ENCODE results near the gene CYP3A4. TPM values are rescaled to one million over a fixed set of nuclear protein-coding genes. Genes with fewer than 3 reads are reported as not detected.
"Not testable (repeated sequence)": the region's sequence is repeated elsewhere in the genome, so short reads cannot be mapped to it uniquely, and the experiment has no call there.

The CYP3A4 gene
- total and polyA plus RNA-seq, 8 donors, result 0.31 to 23.5 (median 1.7) TPM; not detected in 5

GRCh38 chr7:99764478-99764877 lies 19.5 kb downstream of the CYP3A4 start:
- TF ChIP-seq EP300 (IDR thresholded peaks at IDR 0.05), result no peak
- TF ChIP-seq POLR2AphosphoS5 (IDR thresholded peaks at IDR 0.05), result no peak
- no peak for TF ChIP-seq POLR2A (IDR thresholded peaks at IDR 0.05)
- TF ChIP-seq CTCF (IDR thresholded peaks at IDR 0.05), result no peak
- WGBS, 5 donors, result 78 to 88% (median 82%) methylated on average over 3 of the region's 3 CpGs
- Histone ChIP-seq H3K27ac (no peak overlapping the region), H3K27me3 (no peaks in the 10 kb centered on the region), H3K36me3 (no peaks in the 10 kb centered on the region), H3K4me3 (no peak overlapping the region), H3K4me1 (no peaks in the 10 kb centered on the region), H3K9me3 (no peaks in the 10 kb centered on the region)
- intact Hi-C loops (cut with DNase I; ENCODE audit: low total_unique reads), result no loop called here
- DNase-seq, result no peak

GRCh38 chr7:99762680-99763327 lies 21.2 kb downstream of the CYP3A4 start:
- H3K36me3 ChIP-seq, result no peaks in the 10 kb centered on the region
- intact Hi-C loops (cut with DNase I; ENCODE audit: low total_unique reads), result no loop called here
- no peak overlapping the region for H3K4me3 ChIP-seq
- no peak for TF ChIP-seq POLR2A (IDR thresholded peaks at IDR 0.05)
- no peak for TF ChIP-seq EP300 (IDR thresholded peaks at IDR 0.05)
- no peak for TF ChIP-seq CTCF (IDR thresholded peaks at IDR 0.05)
- TF ChIP-seq POLR2AphosphoS5 (IDR thresholded peaks at IDR 0.05), result no peak
- H3K27me3 ChIP-seq, result no peaks in the 10 kb centered on the region
- no peak overlapping the region for H3K27ac ChIP-seq
- WGBS, 5 donors, result 71 to 80% (median 74%) methylated on average over 7 of the region's 7 CpGs
- DNase-seq, result peak; percentile 33 to 36
- no peaks in the 10 kb centered on the region for H3K4me1 ChIP-seq
- no peaks in the 10 kb centered on the region for H3K9me3 ChIP-seq

GRCh38 chr7:99755085-99755484 lies 28.9 kb downstream of the CYP3A4 start:
- 80 to 100% (median 92%) methylated on average over 1 of the region's 1 CpG for WGBS, 5 donors
- H3K36me3 ChIP-seq, result no peaks in the 10 kb centered on the region
- H3K4me1 ChIP-seq, result peaks cover 0 to 8% (median 0%) of the 10 kb centered on the region in 4 donors
- H3K27ac ChIP-seq, result no peak overlapping the region
- H3K27me3 ChIP-seq, result no peaks in the 10 kb centered on the region
- TF ChIP-seq POLR2A (IDR thresholded peaks at IDR 0.05), result no peak
- no peak for TF ChIP-seq EP300 (IDR thresholded peaks at IDR 0.05)
- TF ChIP-seq POLR2AphosphoS5 (IDR thresholded peaks at IDR 0.05), result no peak
- no peak for DNase-seq
- no peaks in the 10 kb centered on the region for H3K9me3 ChIP-seq
- intact Hi-C loops (cut with DNase I; ENCODE audit: low total_unique reads), result no loop called here
- H3K4me3 ChIP-seq, result no peak overlapping the region

GRCh38 chr7:99752356-99752755 lies 31.6 kb downstream of the CYP3A4 start:
- 30 to 42% (median 38%) methylated on average over 3 of the region's 3 CpGs for WGBS, 5 donors
- TF ChIP-seq CTCF (IDR thresholded peaks at IDR 0.05), result no peak
- TF ChIP-seq POLR2AphosphoS5 (IDR thresholded peaks at IDR 0.05), result peak in 2 of 3 donors; percentile 16 to 48
- no peak for TF ChIP-seq EP300 (IDR thresholded peaks at IDR 0.05)
- Histone ChIP-seq H3K4me1 (peaks cover 0 to 8% (median 0%) of the 10 kb centered on the region in 4 donors), H3K27me3 (no peaks in the 10 kb centered on the region), H3K4me3 (no peak overlapping the region), H3K36me3 (no peaks in the 10 kb centered on the region), H3K9me3 (no peaks in the 10 kb centered on the region), H3K27ac (peak overlapping the region in 2 of 5 donors; percentile 48 to 62)
- intact Hi-C loops (cut with DNase I; ENCODE audit: low total_unique reads), result no loop called here
- peak; percentile 54 to 62 for DNase-seq

- H3K4me1 ChIP-seq; H3K9me3 ChIP-seq; intact Hi-C loops (cut with DNase I; ENCODE audit: low total_unique reads); H3K27me3 ChIP-seq; H3K4me3 ChIP-seq; H3K36me3 ChIP-seq: not testable (repeated sequence)
- peak in 1 of 2 donors; percentile 71 for DNase-seq
- WGBS, 5 donors, result 4 to 22% (median 7%) methylated on average over 5 of the region's 5 CpGs
- peak overlapping the region in 3 of 5 donors; percentile 48 to 62 (median 57) for H3K27ac ChIP-seq
Observed at GRCh38 chr7:99751322-99752052, 32.5 kb downstream of the CYP3A4 start.
